ENCODE data around the gene TTBK2.
A peak's percentile ranks its signal among the peaks of the same experiment; 100 is the strongest.

The TTBK2 gene

DNA sequence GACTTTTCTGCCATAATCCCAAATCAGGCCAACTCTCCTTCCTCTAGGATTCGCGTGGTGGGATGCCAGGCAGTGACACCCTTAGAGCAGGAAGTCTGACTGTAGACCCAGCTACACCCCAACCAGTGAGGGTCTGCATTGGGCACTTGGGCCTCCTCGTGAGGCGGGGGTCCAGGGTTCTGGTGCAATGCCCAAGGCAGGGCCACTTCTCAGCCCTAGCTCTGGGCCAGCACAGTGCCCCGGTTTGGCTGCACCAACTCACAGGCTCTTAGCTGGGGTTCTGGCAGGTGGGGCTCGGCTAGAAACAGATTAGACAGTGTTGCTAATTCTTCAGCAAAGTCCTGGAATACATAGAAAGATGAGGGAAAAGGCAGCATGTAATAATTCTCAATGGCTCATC lies 196.3 kb downstream of the TTBK2 start:
- DNase-seq: no peak

DNA sequence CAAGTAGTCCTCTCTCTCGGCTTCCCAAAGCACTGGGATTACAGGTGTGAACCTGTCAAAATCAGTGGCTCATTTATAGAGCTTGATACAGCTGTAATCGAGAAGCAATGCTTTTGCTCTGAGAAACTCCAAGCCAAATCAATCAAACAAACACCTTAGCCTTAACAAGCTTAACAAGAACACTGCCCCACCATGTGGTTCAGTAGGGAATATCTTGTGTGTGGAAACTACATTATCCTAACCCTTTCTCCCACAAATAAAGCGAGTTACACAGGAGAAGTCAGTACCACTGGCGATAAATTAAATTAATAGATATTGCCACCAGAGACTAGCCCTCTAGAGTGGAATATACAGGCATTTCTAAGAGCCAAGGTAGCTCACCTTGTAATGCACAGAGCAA lies 197.5 kb downstream of the TTBK2 start:
- no peak for DNase-seq

DNA sequence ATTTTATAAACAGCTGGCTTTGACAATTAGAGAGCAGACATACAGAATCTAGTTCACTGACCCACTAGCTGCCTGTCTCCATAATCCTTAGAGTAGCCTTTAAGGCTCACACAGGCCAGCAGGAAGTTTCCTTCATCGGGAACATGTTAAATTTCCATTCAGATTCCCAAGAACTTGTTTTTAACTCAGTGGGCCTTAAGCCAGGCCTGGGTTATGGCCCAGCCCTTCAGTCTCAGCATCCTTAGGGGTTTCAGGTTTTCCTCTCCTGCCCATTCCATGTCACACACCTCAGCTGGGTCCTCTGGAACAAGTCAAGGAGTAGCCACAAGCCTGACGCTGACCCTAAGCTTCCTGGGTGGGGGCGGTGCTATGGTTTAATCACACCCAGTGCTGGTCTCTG lies 198.7 kb downstream of the TTBK2 start:
- DNase-seq: no peak

- no peak for DNase-seq
Measured at GRCh38 chr15:42721016-42721415, 199.6 kb downstream of the TTBK2 start.

GRCh38 chr15:42720071-42720470 lies 200.5 kb downstream of the TTBK2 start:
- no peak for DNase-seq

DNA sequence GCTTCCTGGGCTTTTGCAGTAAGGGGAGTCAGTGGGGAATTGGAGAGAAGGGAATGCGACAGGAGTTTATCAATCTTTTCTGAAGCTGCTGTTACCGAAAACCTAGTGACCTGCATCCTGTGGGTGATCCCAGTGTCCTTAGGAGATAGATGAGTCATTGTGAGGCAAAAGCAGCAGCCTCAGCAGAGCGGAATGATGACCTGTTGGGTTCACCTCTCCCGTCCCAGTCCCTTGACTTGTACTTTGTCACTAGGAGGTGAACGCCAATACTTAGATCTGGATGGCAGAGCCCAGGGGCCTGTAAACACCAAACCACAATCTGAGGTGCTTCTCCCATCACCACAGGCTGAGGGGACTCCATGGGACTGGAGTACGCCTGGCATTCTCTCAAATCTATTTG lies 201.5 kb downstream of the TTBK2 start:
- no peak for DNase-seq

DNA sequence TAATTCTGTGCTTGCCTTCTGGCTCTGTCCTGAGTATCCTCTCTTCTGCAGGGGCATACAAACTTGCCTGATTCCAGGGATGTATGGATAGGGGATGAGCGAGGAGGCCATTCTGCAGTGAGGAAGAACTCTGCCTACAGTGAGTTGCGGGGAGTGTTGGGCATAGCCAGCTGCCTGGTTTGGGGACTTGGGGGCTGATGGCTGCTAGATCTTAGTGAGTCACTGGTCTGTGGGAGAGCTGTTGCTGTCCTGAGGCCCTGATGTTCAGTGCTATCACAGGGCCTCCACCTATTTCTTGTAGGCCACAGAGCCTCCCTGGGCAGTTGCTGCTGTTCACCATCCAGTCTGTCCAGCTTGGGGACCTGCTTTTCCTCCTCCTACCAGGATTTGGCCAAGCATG lies 204.0 kb downstream of the TTBK2 start:
- no peak for DNase-seq

DNA sequence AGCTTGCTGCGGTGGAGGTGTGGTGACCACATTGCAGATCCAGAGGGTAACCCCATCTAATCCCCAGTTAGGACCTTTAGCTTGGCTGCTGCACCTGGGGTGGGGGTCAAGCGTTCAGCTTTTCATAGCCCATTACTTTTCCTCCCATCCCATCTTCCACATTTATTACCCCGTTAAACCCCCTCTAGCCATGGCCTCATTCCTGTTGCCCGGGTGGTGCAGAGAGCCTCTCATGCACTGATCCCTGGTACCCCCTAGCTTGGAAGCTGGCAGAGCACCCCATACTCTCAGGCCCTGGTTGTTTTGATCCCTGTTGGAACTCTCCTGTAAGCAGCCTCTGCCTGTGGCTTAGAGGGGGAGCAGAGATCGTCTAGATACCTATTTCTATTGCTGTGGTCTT lies 204.5 kb downstream of the TTBK2 start:
- DNase-seq: no peak

GRCh38 chr15:42712584-42712983 lies 208.0 kb downstream of the TTBK2 start:
- DNase-seq: no peak

- DNase-seq: no peak
Measured at GRCh38 chr15:42711746-42712145, 208.8 kb downstream of the TTBK2 start.

- DNase-seq: no peak
Measured at GRCh38 chr15:42710662-42711061, 209.9 kb downstream of the TTBK2 start.

- DNase-seq: no peak
Measured at GRCh38 chr15:42707873-42708544, 212.6 kb downstream of the TTBK2 start.

DNA sequence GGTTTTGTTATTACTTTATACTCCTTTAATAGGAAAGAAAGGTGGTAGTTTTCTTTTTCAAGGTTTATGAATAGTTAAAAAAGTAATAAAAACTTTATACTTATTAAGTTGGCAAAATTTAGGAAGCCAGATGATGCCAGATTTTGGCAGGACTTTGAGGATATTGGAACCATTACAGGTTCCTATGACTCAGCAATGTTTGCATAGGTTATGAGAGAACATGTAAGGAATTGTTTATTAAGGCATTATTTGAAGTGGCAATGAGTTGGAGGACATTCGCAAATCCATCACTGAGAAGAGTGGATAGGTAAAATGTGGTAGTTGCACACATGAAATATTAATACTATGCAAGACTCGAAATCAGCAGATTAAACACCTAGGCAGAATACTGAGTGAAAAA lies 213.5 kb downstream of the TTBK2 start:
- no peak for DNase-seq

- DNase-seq: no peak
Measured at GRCh38 chr15:42705336-42705735, 215.2 kb downstream of the TTBK2 start.

GRCh38 chr15:42704492-42704926 lies 216.1 kb downstream of the TTBK2 start:
- DNase-seq: peak; percentile 58 to 68

GRCh38 chr15:42696626-42697025 lies 224.0 kb downstream of the TTBK2 start:
- DNase-seq: no peak

GRCh38 chr15:42695527-42696071 lies 225.0 kb downstream of the TTBK2 start:
- DNase-seq: no peak

DNA sequence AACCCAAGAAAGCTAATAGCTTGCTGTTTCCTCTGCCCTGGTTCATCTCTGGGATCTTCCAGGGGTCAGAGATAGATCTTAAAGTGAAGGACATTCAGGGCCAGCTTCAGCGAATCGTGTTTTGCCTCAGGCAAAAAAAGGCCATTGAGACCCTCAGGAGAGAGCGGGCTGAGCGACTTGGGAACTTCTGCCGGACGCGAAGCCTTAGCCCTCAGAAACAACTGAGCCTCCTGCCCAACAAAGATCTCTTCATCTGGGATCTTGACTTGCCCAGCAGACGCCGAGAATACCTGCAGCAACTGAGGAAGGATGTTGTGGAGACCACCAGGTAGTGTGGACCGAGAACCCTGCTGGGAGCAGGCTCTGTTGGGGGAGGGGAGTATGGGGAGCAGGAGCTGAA lies 226.2 kb downstream of the TTBK2 start:
- DNase-seq: no peak

DNA sequence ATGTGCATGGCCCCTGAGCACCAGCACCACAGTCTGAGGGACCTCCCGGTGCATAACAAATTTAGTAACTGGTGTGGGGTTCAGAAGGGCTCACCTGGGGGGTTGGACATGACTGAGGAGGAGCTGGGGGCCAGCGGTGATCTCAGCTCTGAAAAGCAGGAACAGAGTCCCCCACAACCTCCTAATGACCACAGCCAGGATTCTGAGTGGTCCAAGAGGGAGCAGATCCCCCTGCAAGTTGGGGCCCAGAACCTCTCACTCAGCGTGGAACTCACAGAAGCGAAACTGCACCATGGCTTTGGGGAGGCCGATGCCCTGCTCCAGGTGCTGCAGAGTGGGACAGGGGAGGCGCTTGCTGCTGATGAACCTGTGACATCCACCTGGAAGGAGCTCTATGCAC lies 226.6 kb downstream of the TTBK2 start:
- no peak for DNase-seq

- no peak for DNase-seq
Measured at GRCh38 chr15:42693496-42693895, 227.1 kb downstream of the TTBK2 start.

DNA sequence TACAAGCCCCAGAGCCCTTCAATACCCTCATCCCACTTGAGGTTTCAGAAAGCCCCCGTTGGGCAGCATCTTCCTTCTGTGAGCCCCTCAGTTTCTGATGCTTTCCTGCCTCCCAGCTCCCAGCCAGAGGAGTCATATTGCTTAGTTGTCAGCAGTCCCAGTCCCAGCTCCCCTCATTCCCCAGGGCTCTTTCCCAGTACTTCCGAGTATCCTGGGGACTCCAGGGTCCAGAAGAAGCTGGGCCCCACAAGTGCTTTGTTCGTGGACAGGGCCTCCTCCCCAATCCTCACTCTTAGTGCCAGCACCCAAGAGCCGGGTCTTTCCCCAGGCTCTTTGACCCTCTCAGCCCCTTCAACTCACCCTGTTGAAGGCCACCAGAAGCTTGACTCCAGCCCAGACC lies 227.6 kb downstream of the TTBK2 start:
- DNase-seq: no peak

DNA sequence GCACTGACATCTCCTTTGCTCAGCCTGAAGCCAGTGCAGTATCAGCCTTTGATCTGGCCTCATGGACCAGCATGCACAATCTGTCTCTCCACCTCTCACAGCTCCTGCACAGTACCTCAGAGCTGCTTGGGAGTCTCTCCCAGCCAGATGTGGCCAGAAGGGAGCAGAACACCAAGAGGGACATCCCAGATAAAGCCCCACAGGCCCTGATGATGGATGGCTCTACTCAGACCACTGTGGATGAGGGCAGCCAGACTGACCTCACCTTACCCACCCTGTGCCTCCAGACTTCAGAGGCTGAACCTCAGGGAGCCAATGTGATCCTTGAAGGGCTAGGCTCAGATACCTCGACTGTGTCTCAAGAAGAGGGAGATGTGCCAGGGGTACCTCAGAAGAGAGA lies 228.0 kb downstream of the TTBK2 start:
- no peak for DNase-seq

DNA sequence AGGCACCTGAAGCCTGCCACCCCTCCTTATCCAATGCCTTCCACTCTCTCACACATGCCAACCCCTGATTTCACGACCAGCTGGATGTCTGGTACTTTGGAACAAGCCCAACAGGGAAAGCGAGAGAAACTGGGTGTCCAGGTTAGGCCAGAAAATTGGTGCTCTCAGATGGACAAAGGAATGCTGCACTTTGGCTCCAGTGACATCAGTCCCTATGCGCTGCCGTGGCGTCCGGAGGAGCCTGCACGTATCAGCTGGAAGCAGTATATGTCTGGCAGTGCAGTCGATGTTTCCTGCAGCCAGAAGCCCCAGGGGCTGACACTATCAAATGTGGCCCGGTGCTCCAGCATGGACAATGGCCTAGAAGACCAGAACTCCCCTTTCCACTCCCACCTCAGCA lies 228.8 kb downstream of the TTBK2 start:
- DNase-seq: no peak

DNA sequence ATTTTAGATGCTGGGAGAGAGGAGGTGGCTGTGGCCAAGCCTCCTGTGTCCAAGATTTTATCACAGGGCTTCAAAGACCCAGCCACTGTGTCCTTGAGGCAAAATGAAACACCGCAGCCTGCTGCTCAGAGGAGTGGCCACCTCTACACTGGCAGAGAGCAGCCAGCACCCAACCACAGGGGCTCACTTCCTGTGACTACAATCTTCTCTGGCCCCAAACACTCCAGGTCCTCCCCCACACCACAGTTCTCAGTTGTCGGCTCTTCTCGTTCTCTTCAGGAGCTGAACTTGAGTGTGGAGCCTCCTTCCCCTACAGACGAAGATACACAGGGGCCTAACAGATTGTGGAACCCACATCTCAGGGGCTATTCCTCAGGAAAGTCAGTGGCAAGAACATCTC lies 229.3 kb downstream of the TTBK2 start:
- DNase-seq: peak in 1 of 2 experiments; percentile 15
